ENCODE results near the gene ERGIC1. TPM values are rescaled to one million over a fixed set of nuclear protein-coding genes. Genes with fewer than 3 reads are reported as not detected.

The ERGIC1 gene
- total and polyA plus RNA-seq, 2 of the 8 experiments (the other 6 are each of a cell fraction or from before 2014, with no cell fraction given): 95.3 to 106 TPM

- no peak overlapping the region for H2AFZ ChIP-seq (ENCODE audit: low read length)
- no peak for DNase-seq (ENCODE audit: low read depth in 1 of 2, low spot score in 2 of 2)
- CTCF ChIA-PET (ENCODE audit: partially characterized antibody): no interaction called here
- H3K27me3 ChIP-seq (replicated peaks in 1 of 4; ENCODE audit: control insufficient read depth in 3 of 4, extremely low read depth in 1 of 4, insufficient read depth in 3 of 4, low read length in 3 of 4): no peaks in the 10 kb centered on the region
- H3K23me2 ChIP-seq (ENCODE audit: low read depth, low read length): no peaks in the 10 kb centered on the region
- no peak overlapping the region for H3K23ac ChIP-seq (ENCODE audit: insufficient read length)
- TF ChIP-seq SP2 (IDR thresholded peaks at IDR 0.05; ENCODE audit: low read length) (no peak), BACH1 (IDR thresholded peaks at IDR 0.05; ENCODE audit: low read length) (no peak), EGR1 (IDR thresholded peaks at IDR 0.05; ENCODE audit: borderline replicate concordance, low read depth, low read length) (no peak), CBX5 (IDR thresholded peaks at IDR 0.05; ENCODE audit: low read depth, low read length) (no peak), SAP30 (IDR thresholded peaks at IDR 0.05; ENCODE audit: insufficient read depth, insufficient replicate concordance, low read length) (no peak)
- H3K18ac ChIP-seq (ENCODE audit: extremely low read depth, low read length): no peak overlapping the region
- WGBS, 2 experiments (ENCODE audit: extremely low coverage in 1 of 2, insufficient coverage in 1 of 2, insufficient read length in 1 of 2, insufficient replicate concordance in 2 of 2, low coverage in 1 of 2, low lambda C conversion rate in 2 of 2, missing lambda C conversion rate in 1 of 2): 91% methylated on average over 9 of the region's 9 CpGs; no CpG with 5 or more reads in 1 of the 2 experiments
- H3K9ac ChIP-seq (replicated peaks in 1 of 4; ENCODE audit: extremely low read depth in 1 of 4, low read depth in 3 of 4, low read length in 3 of 4): no peak overlapping the region
- H4K91ac ChIP-seq (replicated peaks; ENCODE audit: insufficient read length, low read length): no peak overlapping the region
- H3K79me2 ChIP-seq (ENCODE audit: control insufficient read depth in 1 of 2, insufficient read depth in 2 of 2, low read length in 2 of 2): peaks cover 6 to 58% of the 10 kb centered on the region in 2 experiments; a peak in 3 of 4 replicates
- H4K20me1 ChIP-seq (replicated peaks in 1 of 2; ENCODE audit: control insufficient read depth in 1 of 2, insufficient read depth in 2 of 2, low read length in 2 of 2): peaks cover 0 to 4% of the 10 kb centered on the region in 2 experiments
- no peak overlapping the region for H2AK5ac ChIP-seq (ENCODE audit: low read depth, low read length)
- H3K4me1 ChIP-seq (replicated peaks in 1 of 4; ENCODE audit: control insufficient read depth in 3 of 4, insufficient read depth in 4 of 4, low read length in 3 of 4): 0 out of 7 replicates have a peak, but pooled peaks cover 0 to 2% (median 0%) of the 10 kb centered on the region in 4 experiments
- H3K56ac ChIP-seq (replicated peaks; ENCODE audit: insufficient read length, low read depth, low read length): no peak overlapping the region
- no peak overlapping the region for H3K14ac ChIP-seq (ENCODE audit: insufficient read length)
- no peak overlapping the region for H3K4me2 ChIP-seq (ENCODE audit: insufficient read depth in 1 of 2, low read depth in 2 of 2, low read length in 2 of 2)
- no peak overlapping the region for H2BK15ac ChIP-seq (ENCODE audit: low read length)
- POLR2A ChIA-PET (ENCODE audit: partially characterized antibody): interaction anchor here (0.8 kb wide), 1 partner anchor 15 kb away, joined by 4 read pairs; no protein-coding TSS in a partner anchor
- H2BK20ac ChIP-seq (ENCODE audit: low read length): no peak overlapping the region
- no peak overlapping the region for H2BK5ac ChIP-seq (ENCODE audit: low read depth, low read length)
- H3K4ac ChIP-seq (replicated peaks; ENCODE audit: insufficient read length, low read depth, low read length): no peak overlapping the region
- no peak overlapping the region for H3K4me3 ChIP-seq (ENCODE audit: extremely low read depth in 1 of 4, insufficient read depth in 2 of 4, low read depth in 3 of 4, low read length in 4 of 4)
- no peaks in the 10 kb centered on the region for H3K9me3 ChIP-seq (ENCODE audit: insufficient read depth in 2 of 2, low read depth in 1 of 2, low read length in 1 of 2)
- H4K8ac ChIP-seq (ENCODE audit: extremely low read depth, insufficient read depth, low read length): peak overlapping the region; percentile 68; the same call in 1 of the 2 replicates
- H3K27ac ChIP-seq (ENCODE audit: low read depth, low read length): no peak overlapping the region
- no peak overlapping the region for H2BK120ac ChIP-seq (replicated peaks; ENCODE audit: low read depth, low read length)
- H3K79me1 ChIP-seq (ENCODE audit: low read depth, low read length): peaks cover 9% of the 10 kb centered on the region
- peaks cover 0 to 5% (median under 1%) of the 10 kb centered on the region in 4 experiments; a peak in 2 of 8 replicates for H3K36me3 ChIP-seq (ENCODE audit: control insufficient read depth in 2 of 4, insufficient read depth in 4 of 4, low read length in 3 of 4)
- H2BK12ac ChIP-seq (ENCODE audit: low read depth, low read length): no peak overlapping the region
- FAIRE-seq: no peak
- no peak overlapping the region for H4K5ac ChIP-seq (ENCODE audit: insufficient read length, low read depth, low read length)
These were observed 167.3 kb downstream of the ERGIC1 start for GRCh38 chr5:173001229-173001841.
